RWPE1 (cell line): ENCODE measurements around the gene RHBDD3.

Experiments used
- CTCF ChIA-PET: fragments of 350-600 bp; sonication (Branson Sonifier 250); formaldehyde crosslinking; extraction: SDS; loops from one replicate; lab custom pipeline; 2021; lab: Yijun Ruan, JAX
- POLR2A ChIA-PET: fragments of 400-600 bp; formaldehyde crosslinking; extraction: SDS; loops from one replicate; lab custom pipeline; 2020; ENCODE audit warnings: antibody characterized with exemption; ENCODE audit not compliant: low non-redundant PET; lab: Yijun Ruan, JAX
- DNase-seq: peaks from one replicate; pipeline ENCODE4 v3.0.0; 2012; ENCODE audit warnings: low spot score
- H3K27ac ChIP-seq: fragments of 450-650 bp; 2 replicates; pipeline ENCODE4 v1.5.1; 2017
- CTCF ChIP-seq: fragments of 450-650 bp; conservative IDR thresholded peaks from 2 replicates; pipeline ENCODE4 v1.5.1; 2017; ENCODE audit warnings: low read depth, mild to moderate bottlenecking

The RHBDD3 gene

GRCh38 chr22:29306175-29306834 lies 38.5 kb upstream of the RHBDD3 start, which contains the start of gene GAS2L1:
Gene GAS2L1 (plus strand): TSS chr22:29306650. CDS start chr22:29308106, 1,456 bp downstream.
- CTCF ChIA-PET, result interaction anchor here (0.6 kb wide), 1 partner anchor 44 kb away, joined by 3 read pairs; no protein-coding TSS in a partner anchor
- H3K27ac ChIP-seq, result peak within 1 kb of the TSS; percentile 94

GRCh38 chr22:29305836-29306174 lies 38.0 kb upstream of the RHBDD3 start:
- CTCF ChIA-PET, result interaction anchor here (0.6 kb wide), 1 partner anchor 44 kb away, joined by 3 read pairs; no protein-coding TSS in a partner anchor
- H3K27ac ChIP-seq, result peak overlapping the region; percentile 94
- POLR2A ChIA-PET, result no interaction called here
- DNase-seq, result no peak
- TF ChIP-seq CTCF, result no peak

More at GRCh38 chr22:29306175-29306834, 38.5 kb upstream of the RHBDD3 start, which contains the start of gene GAS2L1:
- POLR2A ChIA-PET, result no interaction called here
- peak; percentile 66 for TF ChIP-seq CTCF
- peak; percentile 69 for DNase-seq

GRCh38 chr22:29302681-29303465 lies 35.1 kb upstream of the RHBDD3 start:
- POLR2A ChIA-PET, result no interaction called here
- H3K27ac ChIP-seq, result peak overlapping the region; percentile 66
- no peak for TF ChIP-seq CTCF
- CTCF ChIA-PET, result interaction anchor here (0.6 kb wide), 2 partner anchors 18 to 93 kb away, joined by 3 read pairs; no protein-coding TSS in a partner anchor
- DNase-seq, result no peak

- ChIA-PET POLR2A (no interaction called here), CTCF (no interaction called here)
- no peak for DNase-seq
- peak overlapping the region; percentile 66 for H3K27ac ChIP-seq
- no peak for TF ChIP-seq CTCF
Measured at GRCh38 chr22:29302402-29302680, 34.6 kb upstream of the RHBDD3 start.

DNA sequence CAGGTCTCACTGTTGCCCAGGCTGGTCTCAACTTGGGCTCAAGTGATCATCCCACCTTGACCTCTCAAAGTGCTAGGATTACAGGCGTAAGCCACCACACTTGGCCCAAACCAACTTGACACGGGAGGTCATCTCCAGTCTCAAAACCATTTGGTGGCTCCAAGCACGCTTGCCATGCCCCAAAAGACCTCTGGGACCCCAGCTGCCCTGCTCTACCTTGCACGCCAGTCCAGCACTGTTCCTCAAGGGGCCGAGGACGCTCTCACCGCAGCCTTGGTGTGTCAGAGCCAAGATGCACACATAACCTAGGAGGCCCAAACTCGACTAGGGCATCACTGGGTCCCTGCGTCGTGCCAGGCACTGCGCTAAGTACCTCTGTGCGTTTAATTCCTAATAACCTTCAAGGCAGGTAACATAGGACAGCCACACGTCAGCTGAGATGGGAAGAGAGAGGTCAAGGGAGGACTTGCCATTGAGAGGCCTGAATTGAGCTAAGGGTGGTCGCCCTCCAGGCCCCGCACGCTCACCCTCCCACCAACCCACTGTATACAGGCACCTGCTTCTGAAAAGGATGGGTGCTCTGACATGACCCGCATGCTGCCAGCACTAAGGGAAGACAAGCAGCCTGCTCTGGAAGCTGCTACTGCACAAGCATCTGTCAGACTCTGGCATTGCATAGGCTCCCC lies 34.1 kb upstream of the RHBDD3 start:
- peak overlapping the region; percentile 66 for H3K27ac ChIP-seq
- no peak for DNase-seq
- ChIA-PET CTCF (no interaction called here), POLR2A (no interaction called here)
- TF ChIP-seq CTCF, result no peak
